ENCODE data around the gene RPS3.
A peak's percentile ranks its signal among the peaks of the same experiment; 100 is the strongest.

Gene RPS3

GRCh38 chr11:75399344-75400145 is at the start of gene RPS3:
TSS of gene RPS3 (plus strand) at chr11:75399518. CDS start at chr11:75399548, 30 bp downstream.
- peak within 1 kb of the TSS; percentile 71 to 96 (median 92) for H3K4me3 ChIP-seq (ENCODE audit: low read depth in 1 of 5, low read length in 5 of 5)

GRCh38 chr11:75349521-75350116 is 49.7 kb upstream of the RPS3 start:
- H3K27me3 ChIP-seq (ENCODE audit: control insufficient read depth in 5 of 5, insufficient read depth in 4 of 5, low read length in 5 of 5): no peaks in the 10 kb centered on the region
- H3K36me3 ChIP-seq (ENCODE audit: control insufficient read depth in 5 of 5, insufficient read depth in 5 of 5, low read length in 5 of 5): peaks cover 0 to 4% (median 0%) of the 10 kb centered on the region in 5 donors
- H3K4me1 ChIP-seq (ENCODE audit: control insufficient read depth in 5 of 5, insufficient read depth in 5 of 5, low read length in 5 of 5): peaks cover 44 to 82% (median 80%) of the 10 kb centered on the region in 5 donors
- H3K27ac ChIP-seq (ENCODE audit: low read depth, low read length): peak overlapping the region; percentile 100
- no peaks in the 10 kb centered on the region for H3K9me3 ChIP-seq (ENCODE audit: control insufficient read depth in 5 of 5, low read length in 5 of 5)
- H3K4me3 ChIP-seq (ENCODE audit: low read depth in 1 of 5, low read length in 5 of 5): peak overlapping the region; percentile 76 to 94 (median 84)
- H3K9ac ChIP-seq (ENCODE audit: low read length in 5 of 5): peak overlapping the region; percentile 80 to 96 (median 83)

More at GRCh38 chr11:75399344-75400145, at the start of gene RPS3:
- Histone ChIP-seq H3K36me3 (ENCODE audit: control insufficient read depth in 5 of 5, insufficient read depth in 5 of 5, low read length in 5 of 5) (peaks cover 18 to 36% (median 32%) of the 10 kb centered on the region in 5 donors), H3K27ac (ENCODE audit: low read depth, low read length) (peak within 1 kb of the TSS; percentile 88), H3K9ac (ENCODE audit: low read length in 5 of 5) (peak within 1 kb of the TSS; percentile 75 to 92 (median 85)), H3K9me3 (ENCODE audit: control insufficient read depth in 5 of 5, low read length in 5 of 5) (no peaks in the 10 kb centered on the region), H3K4me1 (ENCODE audit: control insufficient read depth in 5 of 5, insufficient read depth in 5 of 5, low read length in 5 of 5) (peaks cover 0 to 31% (median 24%) of the 10 kb centered on the region in 5 donors), H3K27me3 (ENCODE audit: control insufficient read depth in 5 of 5, insufficient read depth in 4 of 5, low read length in 5 of 5) (no peaks in the 10 kb centered on the region)

- Histone ChIP-seq H3K9ac (ENCODE audit: low read length in 5 of 5) (peak overlapping the region; percentile 80 to 96 (median 83)), H3K4me1 (ENCODE audit: control insufficient read depth in 5 of 5, insufficient read depth in 5 of 5, low read length in 5 of 5) (peaks cover 39 to 76% (median 74%) of the 10 kb centered on the region in 5 donors), H3K36me3 (ENCODE audit: control insufficient read depth in 5 of 5, insufficient read depth in 5 of 5, low read length in 5 of 5) (no peaks in the 10 kb centered on the region), H3K27me3 (ENCODE audit: control insufficient read depth in 5 of 5, insufficient read depth in 4 of 5, low read length in 5 of 5) (no peaks in the 10 kb centered on the region), H3K9me3 (ENCODE audit: control insufficient read depth in 5 of 5, low read length in 5 of 5) (no peaks in the 10 kb centered on the region), H3K27ac (ENCODE audit: low read depth, low read length) (peak overlapping the region; percentile 100), H3K4me3 (ENCODE audit: low read depth in 1 of 5, low read length in 5 of 5) (peak overlapping the region; percentile 76 to 94 (median 84))
Measured at GRCh38 chr11:75350122-75350742, 49.1 kb upstream of the RPS3 start.

- Histone ChIP-seq H3K9ac (ENCODE audit: low read length in 5 of 5) (peak overlapping the region; percentile 80 to 96 (median 83)), H3K4me1 (ENCODE audit: control insufficient read depth in 5 of 5, insufficient read depth in 5 of 5, low read length in 5 of 5) (peaks cover 38 to 69% (median 67%) of the 10 kb centered on the region in 5 donors), H3K27me3 (ENCODE audit: control insufficient read depth in 5 of 5, insufficient read depth in 4 of 5, low read length in 5 of 5) (no peaks in the 10 kb centered on the region), H3K36me3 (ENCODE audit: control insufficient read depth in 5 of 5, insufficient read depth in 5 of 5, low read length in 5 of 5) (no peaks in the 10 kb centered on the region), H3K9me3 (ENCODE audit: control insufficient read depth in 5 of 5, low read length in 5 of 5) (no peaks in the 10 kb centered on the region), H3K4me3 (ENCODE audit: low read depth in 1 of 5, low read length in 5 of 5) (peak overlapping the region; percentile 76 to 94 (median 84)), H3K27ac (ENCODE audit: low read depth, low read length) (peak overlapping the region; percentile 100)
Measured at GRCh38 chr11:75350743-75351540, 48.4 kb upstream of the RPS3 start.

GRCh38 chr11:75351541-75351790 is 47.9 kb upstream of the RPS3 start, which contains the start of gene ARRB1:
TSS of gene ARRB1 (minus strand) at chr11:75351661. CDS start at chr11:75351607, 54 bp downstream.
- Histone ChIP-seq H3K27me3 (ENCODE audit: control insufficient read depth in 5 of 5, insufficient read depth in 4 of 5, low read length in 5 of 5) (no peaks in the 10 kb centered on the region), H3K4me3 (ENCODE audit: low read depth in 1 of 5, low read length in 5 of 5) (peak within 1 kb of the TSS; percentile 76 to 94 (median 84)), H3K9ac (ENCODE audit: low read length in 5 of 5) (peak within 1 kb of the TSS; percentile 80 to 96 (median 83)), H3K36me3 (ENCODE audit: control insufficient read depth in 5 of 5, insufficient read depth in 5 of 5, low read length in 5 of 5) (no peaks in the 10 kb centered on the region), H3K9me3 (ENCODE audit: control insufficient read depth in 5 of 5, low read length in 5 of 5) (no peaks in the 10 kb centered on the region), H3K4me1 (ENCODE audit: control insufficient read depth in 5 of 5, insufficient read depth in 5 of 5, low read length in 5 of 5) (peaks cover 37 to 64% (median 61%) of the 10 kb centered on the region in 5 donors), H3K27ac (ENCODE audit: low read depth, low read length) (peak within 1 kb of the TSS; percentile 100)

GRCh38 chr11:75351791-75352587 is 47.3 kb upstream of the RPS3 start:
- Histone ChIP-seq H3K4me3 (ENCODE audit: low read depth in 1 of 5, low read length in 5 of 5) (peak overlapping the region; percentile 64 to 87 (median 81)), H3K36me3 (ENCODE audit: control insufficient read depth in 5 of 5, insufficient read depth in 5 of 5, low read length in 5 of 5) (no peaks in the 10 kb centered on the region), H3K27ac (ENCODE audit: low read depth, low read length) (peak overlapping the region; percentile 72), H3K27me3 (ENCODE audit: control insufficient read depth in 5 of 5, insufficient read depth in 4 of 5, low read length in 5 of 5) (no peaks in the 10 kb centered on the region), H3K9me3 (ENCODE audit: control insufficient read depth in 5 of 5, low read length in 5 of 5) (no peaks in the 10 kb centered on the region), H3K9ac (ENCODE audit: low read length in 5 of 5) (peak overlapping the region in 4 of 5 donors; percentile 59 to 84 (median 68)), H3K4me1 (ENCODE audit: control insufficient read depth in 5 of 5, insufficient read depth in 5 of 5, low read length in 5 of 5) (peaks cover 32 to 59% (median 56%) of the 10 kb centered on the region in 5 donors)

GRCh38 chr11:75352588-75353206 is 46.6 kb upstream of the RPS3 start:
- H3K4me1 ChIP-seq (ENCODE audit: control insufficient read depth in 5 of 5, insufficient read depth in 5 of 5, low read length in 5 of 5): peaks cover 26 to 52% (median 49%) of the 10 kb centered on the region in 5 donors
- peak overlapping the region in 3 of 5 donors; percentile 59 to 84 (median 75) for H3K9ac ChIP-seq (ENCODE audit: low read length in 5 of 5)
- no peaks in the 10 kb centered on the region for H3K36me3 ChIP-seq (ENCODE audit: control insufficient read depth in 5 of 5, insufficient read depth in 5 of 5, low read length in 5 of 5)
- H3K27ac ChIP-seq (ENCODE audit: low read depth, low read length): peak overlapping the region; percentile 72
- peak overlapping the region; percentile 64 to 87 (median 81) for H3K4me3 ChIP-seq (ENCODE audit: low read depth in 1 of 5, low read length in 5 of 5)
- H3K27me3 ChIP-seq (ENCODE audit: control insufficient read depth in 5 of 5, insufficient read depth in 4 of 5, low read length in 5 of 5): no peaks in the 10 kb centered on the region
- H3K9me3 ChIP-seq (ENCODE audit: control insufficient read depth in 5 of 5, low read length in 5 of 5): no peaks in the 10 kb centered on the region

GRCh38 chr11:75355051-75355450 is 44.3 kb upstream of the RPS3 start:
- no peak overlapping the region for H3K27ac ChIP-seq (ENCODE audit: low read depth, low read length)
- H3K9ac ChIP-seq (ENCODE audit: low read length in 5 of 5): no peak overlapping the region
- no peaks in the 10 kb centered on the region for H3K9me3 ChIP-seq (ENCODE audit: control insufficient read depth in 5 of 5, low read length in 5 of 5)
- no peaks in the 10 kb centered on the region for H3K27me3 ChIP-seq (ENCODE audit: control insufficient read depth in 5 of 5, insufficient read depth in 4 of 5, low read length in 5 of 5)
- peaks cover 5 to 28% (median 26%) of the 10 kb centered on the region in 5 donors for H3K4me1 ChIP-seq (ENCODE audit: control insufficient read depth in 5 of 5, insufficient read depth in 5 of 5, low read length in 5 of 5)
- H3K36me3 ChIP-seq (ENCODE audit: control insufficient read depth in 5 of 5, insufficient read depth in 5 of 5, low read length in 5 of 5): no peaks in the 10 kb centered on the region
- no peak overlapping the region for H3K4me3 ChIP-seq (ENCODE audit: low read depth in 1 of 5, low read length in 5 of 5)

Measured in subcutaneous abdominal adipose tissue (tissue), 5 donors.